Measurements from ENCODE around the gene DIAPH2. TPM values are rescaled to one million over a fixed set of nuclear protein-coding genes. Genes with fewer than 3 reads are reported as not detected.

The DIAPH2 gene
- total and polyA plus RNA-seq, 9 donors = 5.2 to 15.8 (median 8.9) TPM

- H3K27me3 ChIP-seq (ENCODE audit: control insufficient read depth, insufficient read depth, low read length) = peaks cover 6% of the 10 kb centered on the region
- no peaks in the 10 kb centered on the region for H3K9me3 ChIP-seq (replicated peaks; ENCODE audit: control insufficient read depth, low read depth, low read length)
- no peaks in the 10 kb centered on the region for H3K36me3 ChIP-seq (ENCODE audit: control insufficient read depth, insufficient read depth, low read length)
- no peak overlapping the region for H3K27ac ChIP-seq (ENCODE audit: low read length)
- DNase-seq = no peak
- H3K4me1 ChIP-seq (ENCODE audit: control insufficient read depth, insufficient read depth, low read length) = no peaks in the 10 kb centered on the region
- H3K4me3 ChIP-seq (ENCODE audit: low read length) = no peak overlapping the region
Measured at GRCh38 chrX:97452283-97452682, 767.6 kb downstream of the DIAPH2 start.

- no peaks in the 10 kb centered on the region for H3K4me1 ChIP-seq (ENCODE audit: control insufficient read depth, insufficient read depth, low read length)
- peaks cover 5% of the 10 kb centered on the region for H3K27me3 ChIP-seq (ENCODE audit: control insufficient read depth, insufficient read depth, low read length)
- no peaks in the 10 kb centered on the region for H3K9me3 ChIP-seq (replicated peaks; ENCODE audit: control insufficient read depth, low read depth, low read length)
- H3K4me3 ChIP-seq (ENCODE audit: low read length) = no peak overlapping the region
- no CpG with 5 or more reads among the region's 1 CpG for WGBS (ENCODE audit: insufficient coverage)
- H3K27ac ChIP-seq (ENCODE audit: low read length) = no peak overlapping the region
- DNase-seq = no peak
- no peaks in the 10 kb centered on the region for H3K36me3 ChIP-seq (ENCODE audit: control insufficient read depth, insufficient read depth, low read length)
Measured at GRCh38 chrX:97461763-97462162, 777.1 kb downstream of the DIAPH2 start.

GRCh38 chrX:97471071-97471470, 786.4 kb downstream of the DIAPH2 start:
- no CpG with 5 or more reads among the region's 6 CpGs for WGBS (ENCODE audit: insufficient coverage)
- no peaks in the 10 kb centered on the region for H3K27me3 ChIP-seq (ENCODE audit: control insufficient read depth, insufficient read depth, low read length)
- no peaks in the 10 kb centered on the region for H3K9me3 ChIP-seq (replicated peaks; ENCODE audit: control insufficient read depth, low read depth, low read length)
- DNase-seq = no peak
- H3K4me3 ChIP-seq (ENCODE audit: low read length) = no peak overlapping the region
- no peaks in the 10 kb centered on the region for H3K4me1 ChIP-seq (ENCODE audit: control insufficient read depth, insufficient read depth, low read length)
- H3K27ac ChIP-seq (ENCODE audit: low read length) = no peak overlapping the region
- no peaks in the 10 kb centered on the region for H3K36me3 ChIP-seq (ENCODE audit: control insufficient read depth, insufficient read depth, low read length)

- Histone ChIP-seq H3K9me3 (replicated peaks; ENCODE audit: control insufficient read depth, low read depth, low read length) (no peaks in the 10 kb centered on the region), H3K27me3 (ENCODE audit: control insufficient read depth, insufficient read depth, low read length) (no peaks in the 10 kb centered on the region), H3K4me3 (ENCODE audit: low read length) (no peak overlapping the region), H3K27ac (ENCODE audit: low read length) (no peak overlapping the region), H3K36me3 (ENCODE audit: control insufficient read depth, insufficient read depth, low read length) (no peaks in the 10 kb centered on the region), H3K4me1 (ENCODE audit: control insufficient read depth, insufficient read depth, low read length) (no peaks in the 10 kb centered on the region)
- no CpG with 5 or more reads among the region's 3 CpGs for WGBS (ENCODE audit: insufficient coverage)
- DNase-seq = no peak
Measured at GRCh38 chrX:97474933-97475332, 790.3 kb downstream of the DIAPH2 start.

- Histone ChIP-seq H3K9me3 (replicated peaks; ENCODE audit: control insufficient read depth, low read depth, low read length) (no peaks in the 10 kb centered on the region), H3K27me3 (ENCODE audit: control insufficient read depth, insufficient read depth, low read length) (no peaks in the 10 kb centered on the region), H3K4me3 (ENCODE audit: low read length) (no peak overlapping the region), H3K36me3 (ENCODE audit: control insufficient read depth, insufficient read depth, low read length) (no peaks in the 10 kb centered on the region), H3K27ac (ENCODE audit: low read length) (no peak overlapping the region), H3K4me1 (ENCODE audit: control insufficient read depth, insufficient read depth, low read length) (no peaks in the 10 kb centered on the region)
- 64% methylated on average over 2 of the region's 3 CpGs for WGBS (ENCODE audit: insufficient coverage)
- no peak for DNase-seq
Measured at GRCh38 chrX:97479106-97479890, 794.7 kb downstream of the DIAPH2 start.

- Histone ChIP-seq H3K4me3 (ENCODE audit: low read length) (no peak overlapping the region), H3K27me3 (ENCODE audit: control insufficient read depth, insufficient read depth, low read length) (no peaks in the 10 kb centered on the region), H3K9me3 (replicated peaks; ENCODE audit: control insufficient read depth, low read depth, low read length) (no peaks in the 10 kb centered on the region), H3K36me3 (ENCODE audit: control insufficient read depth, insufficient read depth, low read length) (no peaks in the 10 kb centered on the region), H3K27ac (ENCODE audit: low read length) (no peak overlapping the region), H3K4me1 (ENCODE audit: control insufficient read depth, insufficient read depth, low read length) (no peaks in the 10 kb centered on the region)
- 71% methylated on average over 1 of the region's 2 CpGs for WGBS (ENCODE audit: insufficient coverage)
- DNase-seq = no peak
Measured at GRCh38 chrX:97481228-97481627, 796.6 kb downstream of the DIAPH2 start.

- Histone ChIP-seq H3K4me3 (ENCODE audit: low read length) (no peak overlapping the region), H3K9me3 (replicated peaks; ENCODE audit: control insufficient read depth, low read depth, low read length) (no peaks in the 10 kb centered on the region), H3K36me3 (ENCODE audit: control insufficient read depth, insufficient read depth, low read length) (no peaks in the 10 kb centered on the region), H3K4me1 (ENCODE audit: control insufficient read depth, insufficient read depth, low read length) (no peaks in the 10 kb centered on the region), H3K27ac (ENCODE audit: low read length) (no peak overlapping the region), H3K27me3 (ENCODE audit: control insufficient read depth, insufficient read depth, low read length) (no peaks in the 10 kb centered on the region)
- WGBS (ENCODE audit: insufficient coverage) = no CpG with 5 or more reads among the region's 1 CpG
- DNase-seq = no peak
Measured at GRCh38 chrX:97482666-97483300, 798.1 kb downstream of the DIAPH2 start.

GRCh38 chrX:97490656-97491055, 806.0 kb downstream of the DIAPH2 start:
- WGBS (ENCODE audit: insufficient coverage) = no CpG with 5 or more reads among the region's 2 CpGs
- Histone ChIP-seq H3K27me3 (ENCODE audit: control insufficient read depth, insufficient read depth, low read length) (peaks cover 2% of the 10 kb centered on the region), H3K27ac (ENCODE audit: low read length) (no peak overlapping the region), H3K4me1 (ENCODE audit: control insufficient read depth, insufficient read depth, low read length) (no peaks in the 10 kb centered on the region), H3K36me3 (ENCODE audit: control insufficient read depth, insufficient read depth, low read length) (no peaks in the 10 kb centered on the region), H3K9me3 (replicated peaks; ENCODE audit: control insufficient read depth, low read depth, low read length) (peaks cover 2% of the 10 kb centered on the region), H3K4me3 (ENCODE audit: low read length) (no peak overlapping the region)
- no peak for DNase-seq

- no peak for DNase-seq
- 56% methylated on average over 1 of the region's 1 CpG for WGBS (ENCODE audit: insufficient coverage)
- Histone ChIP-seq H3K4me1 (ENCODE audit: control insufficient read depth, insufficient read depth, low read length) (no peaks in the 10 kb centered on the region), H3K9me3 (replicated peaks; ENCODE audit: control insufficient read depth, low read depth, low read length) (peaks cover 2% of the 10 kb centered on the region), H3K4me3 (ENCODE audit: low read length) (no peak overlapping the region), H3K36me3 (ENCODE audit: control insufficient read depth, insufficient read depth, low read length) (no peaks in the 10 kb centered on the region), H3K27me3 (ENCODE audit: control insufficient read depth, insufficient read depth, low read length) (peaks cover 4% of the 10 kb centered on the region), H3K27ac (ENCODE audit: low read length) (no peak overlapping the region)
Measured at GRCh38 chrX:97494756-97495372, 810.2 kb downstream of the DIAPH2 start.

- Histone ChIP-seq H3K36me3 (ENCODE audit: control insufficient read depth, insufficient read depth, low read length) (no peaks in the 10 kb centered on the region), H3K4me3 (ENCODE audit: low read length) (no peak overlapping the region), H3K27me3 (ENCODE audit: control insufficient read depth, insufficient read depth, low read length) (peaks cover 4% of the 10 kb centered on the region), H3K27ac (ENCODE audit: low read length) (no peak overlapping the region), H3K4me1 (ENCODE audit: control insufficient read depth, insufficient read depth, low read length) (no peaks in the 10 kb centered on the region), H3K9me3 (replicated peaks; ENCODE audit: control insufficient read depth, low read depth, low read length) (peaks cover 2% of the 10 kb centered on the region)
- no CpG with 5 or more reads among the region's 2 CpGs for WGBS (ENCODE audit: insufficient coverage)
- no peak for DNase-seq
Measured at GRCh38 chrX:97498093-97498492, 813.5 kb downstream of the DIAPH2 start.
